NOMO-1 treated with DMSO at 0.1 percent for 48 hours (cell line): ENCODE results near the gene ITM2C.
A peak's percentile ranks its signal among the peaks of the same experiment; 100 is the strongest.

ENCODE experiments used
- DNase-seq: peaks from one replicate; lab custom pipeline; 2025; ENCODE audit not compliant: unreplicated experiment; lab: John Stamatoyannopoulos, UW

ITM2C gene

GRCh38 chr2:230905448-230906421 lies 41.0 kb downstream of the ITM2C start:
- DNase-seq, result no peak

GRCh38 chr2:230906471-230907230 lies 41.9 kb downstream of the ITM2C start:
- no peak for DNase-seq

GRCh38 chr2:230907361-230908091 lies 42.8 kb downstream of the ITM2C start:
- DNase-seq, result no peak

DNA sequence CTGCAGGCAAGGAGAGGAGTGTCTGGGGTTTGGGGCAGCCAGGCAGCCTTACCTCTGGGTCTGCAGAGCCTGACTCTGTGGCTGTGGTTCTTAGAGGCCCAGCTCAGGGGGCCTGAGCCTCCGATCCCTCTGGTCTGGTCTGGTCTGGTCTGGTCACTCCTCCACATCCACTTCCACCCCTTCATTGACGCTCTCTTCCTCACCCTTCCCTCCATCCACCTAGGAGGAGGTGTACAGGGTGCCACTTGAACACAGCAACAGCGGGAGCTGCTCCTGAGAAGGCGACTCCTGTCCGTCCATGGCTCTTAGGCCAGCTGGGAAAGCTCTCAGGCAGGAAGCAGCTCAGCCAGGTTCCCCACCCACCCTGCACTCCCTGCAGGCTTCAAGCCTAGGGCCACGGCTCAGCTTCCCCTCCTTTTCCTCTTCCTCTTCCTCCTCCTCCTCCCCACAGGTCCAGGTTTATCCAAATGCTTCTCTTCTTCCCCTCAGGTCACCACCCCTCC lies 43.4 kb downstream of the ITM2C start:
- no peak for DNase-seq

DNA sequence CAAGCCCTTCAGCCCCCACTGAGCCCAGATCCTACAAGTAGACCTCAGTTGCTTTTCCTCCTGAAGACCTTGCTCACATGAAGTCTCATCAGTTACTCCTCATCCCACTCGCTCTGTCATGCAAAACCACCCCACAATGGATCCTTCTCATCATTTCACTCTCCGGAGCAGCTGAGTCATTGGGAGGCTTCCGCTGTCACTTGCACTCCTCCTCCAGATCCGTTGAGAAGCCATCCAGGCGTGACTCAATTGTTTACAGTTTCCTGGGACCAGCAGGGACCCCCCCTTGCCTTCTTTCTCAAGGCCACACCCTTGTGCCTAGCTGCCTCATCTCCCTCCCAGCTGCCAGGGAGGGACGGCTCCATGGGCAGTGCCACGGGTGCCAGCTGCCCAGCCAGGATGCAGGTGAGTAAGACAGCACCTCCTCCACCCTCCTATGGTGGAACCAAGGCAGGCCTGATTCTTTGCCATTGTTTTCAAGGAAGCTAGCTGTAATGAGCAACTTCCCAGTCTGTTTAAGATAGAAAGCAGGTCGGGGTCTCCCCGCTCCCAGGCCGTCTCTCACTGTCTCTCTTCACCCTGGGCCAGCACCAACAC lies 44.0 kb downstream of the ITM2C start:
- no peak for DNase-seq

DNA sequence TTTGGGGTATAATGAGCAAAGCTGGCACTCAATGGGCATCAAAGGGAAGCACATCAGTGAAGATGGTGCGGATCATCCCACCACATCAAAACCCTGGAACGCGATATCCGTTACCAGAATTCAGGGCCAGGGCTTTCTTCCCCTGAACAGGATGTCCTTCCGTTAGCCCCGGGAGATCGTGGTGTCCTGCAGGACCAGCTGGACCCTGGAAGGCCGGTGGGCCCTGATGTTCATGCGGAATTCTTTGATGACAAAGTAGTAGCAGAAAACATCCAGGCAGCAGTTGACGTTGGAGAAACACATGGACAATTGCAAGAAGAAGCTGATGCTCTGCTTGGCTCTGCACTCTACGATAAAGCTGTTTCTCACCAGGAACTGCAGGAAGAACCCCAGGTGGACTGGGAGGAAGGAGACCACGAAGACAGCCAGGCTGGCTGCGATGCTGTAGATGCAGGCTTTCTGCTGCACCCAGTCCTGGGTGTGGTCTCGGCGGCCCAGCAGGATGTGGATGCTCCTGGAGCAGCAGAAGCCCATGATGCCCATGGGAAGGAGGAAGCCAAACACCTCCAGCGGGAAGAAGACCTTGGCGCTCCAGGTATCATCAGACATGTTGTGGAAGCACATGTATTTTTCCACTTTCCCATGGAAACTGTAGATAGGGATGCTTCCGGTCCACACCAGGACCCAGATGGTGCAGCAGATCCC lies 45.3 kb downstream of the ITM2C start:
- no peak for DNase-seq

GRCh38 chr2:230910546-230911177 lies 45.9 kb downstream of the ITM2C start:
- no peak for DNase-seq

DNA sequence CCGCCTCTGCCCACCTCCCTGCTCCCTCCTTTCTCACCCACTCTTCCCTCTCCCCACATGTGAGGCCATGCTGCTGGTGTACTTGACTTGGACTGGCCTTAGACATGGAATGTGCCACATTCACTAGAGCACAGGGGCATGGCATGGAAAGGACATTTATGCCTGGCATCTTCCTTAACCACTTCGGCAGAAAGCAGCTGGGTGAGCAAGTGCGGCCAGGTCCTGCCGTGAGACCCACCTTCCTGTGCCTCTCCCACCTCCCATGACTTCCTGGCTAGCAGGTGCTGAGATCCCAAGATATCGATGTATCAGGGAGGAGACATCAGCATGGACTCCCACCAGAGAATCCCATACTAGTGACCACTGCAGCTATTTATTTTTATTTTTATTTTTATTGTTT lies 47.3 kb downstream of the ITM2C start:
- no peak for DNase-seq

- no peak for DNase-seq
Observed at GRCh38 chr2:230912724-230913123, 48.0 kb downstream of the ITM2C start.

DNA sequence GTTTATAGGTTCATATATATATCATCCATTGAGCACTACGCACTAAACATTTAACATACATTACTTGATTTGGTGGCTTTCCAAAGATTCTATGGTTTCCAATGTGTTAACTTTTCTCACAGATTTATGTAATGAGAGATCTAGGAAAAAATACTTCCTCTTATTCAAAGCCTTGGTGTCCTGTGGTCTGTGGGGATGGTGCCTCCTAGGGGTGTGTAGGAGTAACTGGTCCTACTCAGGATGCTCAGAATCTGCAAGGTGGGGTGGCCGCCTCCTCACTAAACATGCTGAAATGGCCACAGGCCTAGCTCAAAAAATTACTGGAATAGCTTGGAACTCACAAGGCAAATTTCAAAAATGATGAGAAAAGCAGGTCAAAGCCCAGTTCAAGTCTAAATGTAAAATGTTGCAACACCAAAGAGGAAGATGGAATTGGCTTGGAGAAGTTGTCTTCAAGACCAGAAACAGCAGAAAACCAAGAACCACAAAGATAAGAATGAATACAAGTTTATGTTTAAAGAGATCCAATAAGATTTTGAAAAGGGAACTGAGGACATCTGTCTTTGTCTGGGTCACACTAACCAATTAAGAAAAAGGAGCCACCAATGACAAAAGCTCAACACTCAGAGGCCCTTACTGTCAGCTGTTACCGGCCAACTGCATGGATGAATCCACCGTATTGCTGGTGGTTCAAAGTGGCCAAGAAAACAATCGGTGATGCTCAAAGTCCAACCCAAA lies 48.8 kb downstream of the ITM2C start:
- DNase-seq, result peak; percentile 75

DNA sequence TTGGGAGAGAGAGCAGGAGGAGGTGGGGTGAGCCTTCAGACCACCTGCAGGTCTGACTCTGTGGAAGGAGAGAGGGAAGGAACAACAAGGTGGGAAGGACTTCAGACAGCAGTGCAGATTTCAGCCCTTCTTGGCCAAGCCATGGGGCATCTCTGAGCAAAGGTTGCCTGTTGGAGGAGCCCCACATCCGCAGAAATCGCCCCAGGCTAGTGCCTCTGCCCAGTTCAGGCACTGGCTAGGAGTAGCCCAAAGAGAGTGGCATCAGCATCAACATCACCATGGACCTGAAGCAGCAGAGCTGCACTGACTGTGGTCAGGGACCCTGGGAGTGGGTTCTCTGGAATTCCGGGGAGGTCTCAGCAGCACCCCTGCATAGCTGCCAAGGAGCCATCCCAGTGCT lies 50.1 kb downstream of the ITM2C start:
- no peak for DNase-seq

DNA sequence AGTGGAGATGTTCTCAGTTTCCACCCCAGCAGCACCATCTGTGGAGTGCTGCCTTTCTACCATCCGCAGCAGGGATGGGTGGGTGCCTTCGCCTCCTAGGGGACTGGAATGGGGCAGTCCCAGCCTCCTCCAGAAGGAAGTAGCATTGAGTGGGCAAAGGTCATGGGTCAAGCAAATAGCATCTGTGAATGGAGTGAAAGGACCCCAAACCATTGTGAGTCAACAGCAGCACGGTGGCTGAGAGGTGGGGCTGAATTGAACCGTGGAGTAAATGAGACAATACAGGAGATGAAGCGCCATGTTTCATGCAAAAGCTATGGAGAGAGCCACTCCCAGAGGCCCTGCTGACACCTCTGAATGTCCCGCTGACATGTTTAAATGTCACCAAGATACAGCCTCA lies 50.6 kb downstream of the ITM2C start:
- DNase-seq, result no peak

DNA sequence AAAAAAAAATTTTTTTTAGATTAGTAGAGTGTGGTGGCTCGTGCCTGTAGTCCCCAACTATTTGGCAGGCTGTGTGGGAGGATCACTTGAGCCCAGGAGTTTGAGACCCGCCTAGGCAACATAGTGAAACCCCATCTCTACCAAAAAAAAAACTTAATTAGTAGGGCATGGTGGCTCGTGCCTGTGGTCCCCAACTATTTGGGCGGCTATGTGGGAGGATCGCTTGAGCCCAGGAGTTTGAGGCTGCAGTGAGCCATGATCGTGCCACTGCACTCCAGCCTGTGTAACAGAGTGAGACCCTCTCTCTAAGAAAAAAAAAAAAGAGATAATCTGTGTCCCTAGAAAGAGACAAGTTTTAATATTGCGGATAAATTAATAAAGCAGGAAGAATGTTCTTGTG lies 51.5 kb downstream of the ITM2C start:
- no peak for DNase-seq

GRCh38 chr2:230919240-230919639 lies 54.5 kb downstream of the ITM2C start:
- no peak for DNase-seq

GRCh38 chr2:230919681-230920080 lies 54.9 kb downstream of the ITM2C start:
- no peak for DNase-seq

- no peak for DNase-seq
Observed at GRCh38 chr2:230920167-230920566, 55.4 kb downstream of the ITM2C start.

GRCh38 chr2:230921806-230922595 lies 57.3 kb downstream of the ITM2C start:
- no peak for DNase-seq
